Neural cell (in vitro differentiated cells): ENCODE data around the gene PLEKHF1. TPM values are rescaled to one million over a fixed set of nuclear protein-coding genes. Genes with fewer than 3 reads are reported as not detected.

ENCODE experiments used
- H2AFZ ChIP-seq: fragments of 200-600, 300-800 bp; sonication (generic), shearing (Covaris generic); 2 replicates; pipeline ENCODE4 v1.6.0; 2014; ENCODE audit warnings: low read depth, mild to moderate bottlenecking, antibody characterized with exemption, low read length, moderate library complexity
- H3F3A ChIP-seq: fragments of 200-600 bp; shearing (Covaris generic); 2 replicates; pipeline ENCODE4 v1.6.1; 2016; ENCODE audit warnings: mild to moderate bottlenecking, moderate library complexity, mixed read lengths, antibody characterized with exemption, low read length; ENCODE audit not compliant: insufficient read depth, poor library complexity, severe bottlenecking
- H3K27ac ChIP-seq: fragments of 200-600, 300-800 bp; sonication (generic), shearing (Covaris generic); 2 replicates; pipeline ENCODE4 v1.5.1; 2014; ENCODE audit warnings: mild to moderate bottlenecking, low read length, moderate library complexity
- H3K27me3 ChIP-seq: fragments of 300-800, 200-600 bp; sonication (generic), shearing (Covaris generic); 2 replicates; pipeline ENCODE4 v1.6.0; 2014; ENCODE audit warnings: mild to moderate bottlenecking, low read depth, low read length, moderate library complexity; ENCODE audit not compliant: insufficient read depth
- H3K36me3 ChIP-seq: fragments of 300-800, 200-600 bp; sonication (generic), shearing (Covaris generic); 2 replicates; pipeline ENCODE4 v1.5.1; 2014; ENCODE audit warnings: mild to moderate bottlenecking, antibody characterized with exemption, low read length, moderate library complexity; ENCODE audit not compliant: insufficient read depth
- H3K4me2 ChIP-seq: fragments of 300-800, 200-600 bp; sonication (generic), shearing (Covaris generic); 2 replicates; pipeline ENCODE4 v1.6.0; 2014; ENCODE audit warnings: mild to moderate bottlenecking, low read length
- H3K4me3 ChIP-seq: fragments of 300-800, 200-600 bp; sonication (generic), shearing (Covaris generic); 2 replicates; pipeline ENCODE4 v1.5.1; 2014; ENCODE audit warnings: mild to moderate bottlenecking, low read length, moderate library complexity
- H3K79me2 ChIP-seq: fragments of 200-600 bp; shearing (Covaris generic); replicated peaks from 2 replicates; pipeline ENCODE4 v1.6.0; 2014; ENCODE audit warnings: mild to moderate bottlenecking, low read length, moderate library complexity; ENCODE audit not compliant: insufficient read depth
- H3K9ac ChIP-seq: fragments of 300-800, 200-600 bp; sonication (generic), shearing (Covaris generic); 2 replicates; pipeline ENCODE4 v1.6.1; 2016; ENCODE audit warnings: mild to moderate bottlenecking, low read length, mixed read lengths
- H3K9me2 ChIP-seq: fragments of 200-600 bp; shearing (Covaris generic); 2 replicates; pipeline ENCODE4 v1.6.1; 2016; ENCODE audit warnings: mild to moderate bottlenecking, low read length, mixed read lengths; ENCODE audit not compliant: insufficient read depth
- H3K9me3 ChIP-seq: fragments of 200-600, 300-800 bp; sonication (generic), shearing (Covaris generic); 2 replicates; pipeline ENCODE4 v1.6.1; 2016; ENCODE audit warnings: mild to moderate bottlenecking, mixed run types, low read length, moderate library complexity, mixed read lengths
- H4K20me1 ChIP-seq: fragments of 200-600 bp; shearing (Covaris generic); 2 replicates; pipeline ENCODE4 v1.6.1; 2016; ENCODE audit warnings: mild to moderate bottlenecking, mixed run types; ENCODE audit not compliant: insufficient read depth
- CTCF ChIP-seq: fragments of 450-650 bp; IDR thresholded peaks from 2 replicates; pipeline ENCODE4 v1.5.1; 2014; ENCODE audit warnings: antibody characterized with exemption, mild to moderate bottlenecking, moderate library complexity; ENCODE audit not compliant: poor library complexity, severe bottlenecking
- EP300 ChIP-seq: fragments of 450-650 bp; conservative IDR thresholded peaks from 2 replicates; pipeline ENCODE4 v1.6.1; 2014; ENCODE audit warnings: antibody characterized with exemption, mild to moderate bottlenecking, moderate library complexity; ENCODE audit not compliant: poor library complexity, severe bottlenecking
- EZH2 ChIP-seq: fragments of 200-600, 300-800 bp; shearing (Covaris generic), sonication (generic); IDR thresholded peaks from 2 replicates; pipeline ENCODE4 v1.6.1; 2014; ENCODE audit warnings: antibody characterized with exemption, low read length, borderline replicate concordance, mild to moderate bottlenecking; ENCODE audit not compliant: insufficient read depth, poor library complexity, severe bottlenecking
- MXI1 ChIP-seq: fragments of 450-650 bp; conservative IDR thresholded peaks from 2 replicates; pipeline ENCODE4 v1.6.1; 2014; ENCODE audit warnings: antibody characterized with exemption, mild to moderate bottlenecking; ENCODE audit not compliant: poor library complexity, severe bottlenecking
- POLR2AphosphoS5 ChIP-seq: IDR thresholded peaks from 2 replicates; pipeline ENCODE4 v1.6.1; 2012
- RAD21 ChIP-seq: fragments of 450-650 bp; conservative IDR thresholded peaks from 2 replicates; pipeline ENCODE4 v1.6.1; 2014; ENCODE audit warnings: antibody characterized with exemption, mild to moderate bottlenecking, moderate library complexity
- SMC3 ChIP-seq: fragments of 450-650 bp; conservative IDR thresholded peaks from 2 replicates; pipeline ENCODE4 v1.6.1; 2014; ENCODE audit warnings: antibody characterized with exemption, mild to moderate bottlenecking, moderate library complexity; ENCODE audit not compliant: poor library complexity
- TAF1 ChIP-seq: IDR thresholded peaks from 2 replicates; pipeline ENCODE4 v1.6.1; 2012; ENCODE audit warnings: low read depth
- polyA plus RNA-seq: library from polyadenylated mRNA; depleted of rRNA; stranded (reverse); fragments of >200 nt; gene quantifications from 2 replicates; pipeline ENCODE4 v1.2.3, GENCODE V29; 2014
- TF ChIP-seq, protein P1 (sequence below): IDR thresholded peaks from 2 replicates; pipeline ENCODE4 v1.6.1; 2012; ENCODE audit warnings: borderline replicate concordance

The PLEKHF1 gene
- polyA plus RNA-seq, 1 donor from 2014 or later = not detected

GRCh38 chr19:29620931-29621351 is 44.3 kb upstream of the PLEKHF1 start:
- no peak overlapping the region for H3K4me2 ChIP-seq
- no peak overlapping the region for H2AFZ ChIP-seq
- H3K4me3 ChIP-seq = no peak overlapping the region
- H4K20me1 ChIP-seq = no peaks in the 10 kb centered on the region
- no peaks in the 10 kb centered on the region for H3F3A ChIP-seq
- H3K9ac ChIP-seq = no peak overlapping the region
- peaks cover 4% of the 10 kb centered on the region for H3K36me3 ChIP-seq
- H3K27me3 ChIP-seq = no peaks in the 10 kb centered on the region
- H3K9me2 ChIP-seq = no peaks in the 10 kb centered on the region
- H3K27ac ChIP-seq = no peak overlapping the region
- no peaks in the 10 kb centered on the region for H3K79me2 ChIP-seq
- TF ChIP-seq CTCF = no peak
- H3K9me3 ChIP-seq = no peaks in the 10 kb centered on the region

DNA sequence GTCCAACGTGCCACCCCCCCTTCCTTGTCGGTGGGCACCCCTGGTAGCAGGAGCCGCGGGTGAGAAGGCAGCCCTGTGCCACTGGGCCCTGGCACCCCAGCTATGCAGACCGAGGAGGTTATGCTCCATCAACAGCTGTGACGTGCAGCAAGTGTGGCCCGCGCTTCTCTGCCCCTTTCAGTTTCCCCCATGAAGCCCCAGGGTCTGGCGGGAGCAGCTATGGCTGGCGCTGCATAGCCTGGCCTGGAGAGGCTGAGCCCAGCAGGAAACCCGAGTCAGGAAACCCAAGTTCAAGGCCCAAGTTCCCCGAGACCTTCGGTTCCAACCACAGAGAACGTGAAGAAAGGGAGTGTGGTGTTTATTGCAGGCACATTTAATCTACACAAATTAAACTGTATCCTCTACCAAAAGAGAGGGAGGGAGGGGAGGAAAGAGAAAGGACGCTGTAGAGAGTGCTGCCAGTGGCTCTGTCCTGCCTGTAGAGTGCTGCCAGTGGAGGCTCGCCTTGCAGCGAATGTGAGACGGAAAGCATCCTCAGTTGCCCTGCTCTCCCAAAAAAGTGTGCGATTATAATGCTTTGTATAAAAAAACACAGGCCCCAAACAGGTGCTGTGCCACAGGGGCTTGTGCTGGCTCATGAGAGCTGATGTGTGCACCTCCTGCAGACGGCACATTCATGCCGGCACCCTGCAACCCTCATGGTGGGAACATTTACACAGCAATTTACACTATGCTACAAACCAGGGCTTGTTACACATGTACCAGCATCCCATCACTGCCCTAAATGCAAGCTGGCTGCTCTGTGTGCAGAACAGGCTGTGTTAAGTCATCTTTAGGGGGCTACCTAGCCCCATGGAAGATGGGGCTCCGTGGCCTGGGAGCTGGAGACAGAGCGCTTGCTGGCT is 42.8 kb upstream of the PLEKHF1 start:
- Histone ChIP-seq H3K9ac (no peak overlapping the region), H3K9me3 (no peaks in the 10 kb centered on the region), H4K20me1 (no peaks in the 10 kb centered on the region), H3K4me3 (no peak overlapping the region), H3K4me2 (no peak overlapping the region), H3K79me2 (no peaks in the 10 kb centered on the region), H3K27ac (no peak overlapping the region), H3K27me3 (no peaks in the 10 kb centered on the region), H3K36me3 (no peaks in the 10 kb centered on the region), H3F3A (no peaks in the 10 kb centered on the region), H3K9me2 (no peaks in the 10 kb centered on the region), H2AFZ (no peak overlapping the region)
- TF ChIP-seq EZH2 = no peak
- no peak for TF ChIP-seq MXI1
- no peak for TF ChIP-seq SMC3
- no peak for TF ChIP-seq TAF1
- TF ChIP-seq RAD21 = no peak

DNA sequence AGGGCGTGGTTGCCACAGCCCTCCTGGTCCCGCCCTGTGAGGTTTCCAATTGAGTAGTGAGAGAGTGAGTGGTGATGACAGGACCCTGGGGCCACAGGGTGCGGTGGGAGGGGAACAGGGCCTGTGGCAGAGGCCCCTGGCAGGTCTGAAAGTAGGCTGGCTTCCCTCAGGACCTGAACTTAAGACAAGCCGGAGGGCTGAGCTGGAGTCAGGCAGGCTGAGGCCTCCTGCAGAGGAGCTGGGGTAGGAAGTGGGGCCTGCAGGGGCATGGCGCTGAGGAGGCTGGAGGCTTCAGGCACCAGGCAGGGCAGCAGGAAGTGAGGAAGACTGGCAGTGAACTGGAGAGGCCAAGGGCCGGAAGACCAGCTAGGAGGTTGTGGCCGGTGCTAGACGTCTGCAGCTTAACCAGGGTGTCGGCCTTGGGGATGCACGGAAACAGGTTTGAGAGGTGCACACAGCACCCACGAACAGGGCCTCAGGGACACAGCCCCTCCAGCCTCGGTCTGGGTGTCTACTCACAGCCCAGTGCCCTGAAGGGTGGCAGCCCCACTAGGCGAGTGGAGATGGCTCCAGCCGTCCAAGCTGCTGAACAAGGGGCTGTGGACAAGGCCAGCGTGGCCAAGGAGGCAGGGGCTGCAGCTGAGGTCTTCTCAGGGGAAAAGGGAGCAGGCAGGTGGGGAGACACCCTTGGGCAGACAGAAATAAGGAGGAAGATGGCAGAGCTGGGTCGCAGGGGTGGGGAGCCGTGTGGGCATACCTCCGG is 41.4 kb upstream of the PLEKHF1 start:
- H3K79me2 ChIP-seq = no peaks in the 10 kb centered on the region

More for the DNA sequence above, 41.4 kb upstream of the PLEKHF1 start:
- Histone ChIP-seq H3K9me3 (no peaks in the 10 kb centered on the region), H3K4me3 (no peak overlapping the region), H4K20me1 (no peaks in the 10 kb centered on the region), H3K9me2 (no peaks in the 10 kb centered on the region), H2AFZ (no peak overlapping the region), H3K27ac (no peak overlapping the region), H3K36me3 (no peaks in the 10 kb centered on the region), H3F3A (no peaks in the 10 kb centered on the region), H3K9ac (no peak overlapping the region), H3K27me3 (no peaks in the 10 kb centered on the region), H3K4me2 (no peak overlapping the region)
- no peak for TF ChIP-seq CTCF
- no peak for TF ChIP-seq MXI1
- TF ChIP-seq EZH2 = no peak
- no peak for TF ChIP-seq EP300
- no peak for TF ChIP-seq POLR2AphosphoS5
- TF ChIP-seq SMC3 = no peak
- no peak for TF ChIP-seq TAF1
- no peak for TF ChIP-seq RAD21
- TF ChIP-seq, protein P1, sequence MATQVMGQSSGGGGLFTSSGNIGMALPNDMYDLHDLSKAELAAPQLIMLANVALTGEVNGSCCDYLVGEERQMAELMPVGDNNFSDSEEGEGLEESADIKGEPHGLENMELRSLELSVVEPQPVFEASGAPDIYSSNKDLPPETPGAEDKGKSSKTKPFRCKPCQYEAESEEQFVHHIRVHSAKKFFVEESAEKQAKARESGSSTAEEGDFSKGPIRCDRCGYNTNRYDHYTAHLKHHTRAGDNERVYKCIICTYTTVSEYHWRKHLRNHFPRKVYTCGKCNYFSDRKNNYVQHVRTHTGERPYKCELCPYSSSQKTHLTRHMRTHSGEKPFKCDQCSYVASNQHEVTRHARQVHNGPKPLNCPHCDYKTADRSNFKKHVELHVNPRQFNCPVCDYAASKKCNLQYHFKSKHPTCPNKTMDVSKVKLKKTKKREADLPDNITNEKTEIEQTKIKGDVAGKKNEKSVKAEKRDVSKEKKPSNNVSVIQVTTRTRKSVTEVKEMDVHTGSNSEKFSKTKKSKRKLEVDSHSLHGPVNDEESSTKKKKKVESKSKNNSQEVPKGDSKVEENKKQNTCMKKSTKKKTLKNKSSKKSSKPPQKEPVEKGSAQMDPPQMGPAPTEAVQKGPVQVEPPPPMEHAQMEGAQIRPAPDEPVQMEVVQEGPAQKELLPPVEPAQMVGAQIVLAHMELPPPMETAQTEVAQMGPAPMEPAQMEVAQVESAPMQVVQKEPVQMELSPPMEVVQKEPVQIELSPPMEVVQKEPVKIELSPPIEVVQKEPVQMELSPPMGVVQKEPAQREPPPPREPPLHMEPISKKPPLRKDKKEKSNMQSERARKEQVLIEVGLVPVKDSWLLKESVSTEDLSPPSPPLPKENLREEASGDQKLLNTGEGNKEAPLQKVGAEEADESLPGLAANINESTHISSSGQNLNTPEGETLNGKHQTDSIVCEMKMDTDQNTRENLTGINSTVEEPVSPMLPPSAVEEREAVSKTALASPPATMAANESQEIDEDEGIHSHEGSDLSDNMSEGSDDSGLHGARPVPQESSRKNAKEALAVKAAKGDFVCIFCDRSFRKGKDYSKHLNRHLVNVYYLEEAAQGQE = no peak
